Chondrocyte (in vitro differentiated cells): ENCODE measurements around the gene CDK5. TPM values are rescaled to one million over a fixed set of nuclear protein-coding genes. Genes with fewer than 3 reads are reported as not detected.

Experiments used
- DNase-seq: peaks from one replicate; pipeline ENCODE4 v3.0.0; 2021; ENCODE audit warnings: mixed read lengths, low spot score
- H3K27ac Mint-ChIP-seq: one replicate; pipeline ENCODE4 v1.8.0; 2021; ENCODE audit warnings: mild to moderate bottlenecking, moderate library complexity, mixed read lengths; ENCODE audit not compliant: unreplicated experiment
- H3K27me3 Mint-ChIP-seq: 2 replicates; pipeline ENCODE4 v1.8.0; 2021; ENCODE audit warnings: low read depth, mixed read lengths
- H3K36me3 Mint-ChIP-seq: 2 replicates; pipeline ENCODE4 v1.8.0; 2021; ENCODE audit warnings: low read depth, mixed read lengths
- H3K4me1 Mint-ChIP-seq: 2 replicates; pipeline ENCODE4 v1.8.0; 2021; ENCODE audit warnings: low read depth, mild to moderate bottlenecking, mixed read lengths
- H3K4me3 Mint-ChIP-seq: one replicate; pipeline ENCODE4 v1.8.0; 2021; ENCODE audit warnings: mild to moderate bottlenecking, moderate library complexity, mixed read lengths; ENCODE audit not compliant: unreplicated experiment
- H3K9me3 Mint-ChIP-seq: 2 replicates; pipeline ENCODE4 v1.8.0; 2021; ENCODE audit warnings: low read depth, mixed read lengths
- CTCF ChIP-seq: fragments of 200-600 bp; sonication (generic); IDR thresholded peaks from 2 replicates; pipeline ENCODE4 v1.5.0; 2021; ENCODE audit warnings: antibody characterized with exemption, mild to moderate bottlenecking, moderate library complexity
- total RNA-seq: library from RNA; stranded (reverse); gene quantifications from 3 replicates; pipeline ENCODE4 v1.2.1, GENCODE V29; 2021

Gene CDK5
- total RNA-seq, 1 donor from 2014 or later: 24.0 TPM

DNA sequence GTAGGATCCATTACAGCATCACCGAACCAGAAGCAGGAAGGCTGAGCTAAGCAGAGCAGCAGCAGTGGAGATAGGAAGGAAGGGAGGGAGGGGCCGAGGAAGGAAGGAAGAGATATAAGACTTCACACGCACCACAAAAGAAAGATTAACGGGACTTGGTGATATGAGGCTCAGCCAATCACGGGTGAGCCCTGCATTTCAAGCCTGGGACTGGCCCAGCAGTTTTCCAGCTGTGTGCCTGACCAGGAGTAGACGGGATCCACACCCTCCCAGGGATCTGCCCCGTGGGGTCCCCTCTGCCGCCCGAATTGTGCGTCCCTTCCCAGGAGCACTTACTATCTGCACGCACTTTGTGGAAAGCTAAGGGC lies 49.6 kb downstream of the CDK5 start:
- Mint-ChIP-seq H3K36me3 (no peaks in the 10 kb centered on the region), H3K27me3 (peaks cover 23% of the 10 kb centered on the region), H3K9me3 (no peaks in the 10 kb centered on the region), H3K4me3 (no peak overlapping the region), H3K27ac (no peak overlapping the region), H3K4me1 (peaks cover 21% of the 10 kb centered on the region)
- no peak for DNase-seq
- TF ChIP-seq CTCF: no peak

DNA sequence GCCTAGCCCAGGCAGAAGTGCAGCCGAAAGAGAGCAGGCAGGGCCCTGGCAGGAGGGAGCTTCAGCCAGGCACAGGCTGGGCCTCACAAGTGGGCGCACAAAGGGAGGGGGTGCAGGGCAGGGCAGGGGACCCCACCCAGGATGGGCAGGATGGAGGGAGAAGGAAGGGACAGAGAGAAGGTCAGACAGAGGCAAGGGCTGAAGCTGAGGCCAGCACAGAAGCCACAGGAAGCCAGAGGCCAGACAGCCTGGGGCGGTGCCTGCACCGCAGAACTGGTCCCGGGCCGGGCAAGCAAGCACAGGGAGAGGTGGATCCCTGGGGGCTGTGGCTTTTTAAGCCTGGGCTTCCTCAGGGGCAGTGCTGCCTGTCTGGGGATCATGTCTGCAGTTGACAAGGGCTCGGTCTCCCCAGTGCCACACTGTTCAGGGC lies 50.2 kb downstream of the CDK5 start:
- DNase-seq: no peak
- H3K36me3 Mint-ChIP-seq: no peaks in the 10 kb centered on the region
- no peak for TF ChIP-seq CTCF
- H3K27me3 Mint-ChIP-seq: peaks cover 20% of the 10 kb centered on the region
- no peaks in the 10 kb centered on the region for H3K9me3 Mint-ChIP-seq
- H3K27ac Mint-ChIP-seq: no peak overlapping the region
- H3K4me1 Mint-ChIP-seq: peaks cover 17% of the 10 kb centered on the region
- no peak overlapping the region for H3K4me3 Mint-ChIP-seq

GRCh38 chr7:151006590-151007300 lies 51.0 kb downstream of the CDK5 start:
- no peaks in the 10 kb centered on the region for H3K36me3 Mint-ChIP-seq
- H3K4me3 Mint-ChIP-seq: no peak overlapping the region
- H3K27me3 Mint-ChIP-seq: peaks cover 14% of the 10 kb centered on the region
- TF ChIP-seq CTCF: no peak
- H3K4me1 Mint-ChIP-seq: peaks cover 14% of the 10 kb centered on the region
- no peak overlapping the region for H3K27ac Mint-ChIP-seq
- H3K9me3 Mint-ChIP-seq: no peaks in the 10 kb centered on the region
- DNase-seq: no peak

GRCh38 chr7:151005566-151005965 lies 52.1 kb downstream of the CDK5 start:
- Mint-ChIP-seq H3K27ac (no peak overlapping the region), H3K4me3 (no peak overlapping the region)
- no peak for TF ChIP-seq CTCF

More at GRCh38 chr7:151005566-151005965, 52.1 kb downstream of the CDK5 start:
- DNase-seq: no peak
- Mint-ChIP-seq H3K9me3 (no peaks in the 10 kb centered on the region), H3K36me3 (no peaks in the 10 kb centered on the region), H3K4me1 (peaks cover 10% of the 10 kb centered on the region), H3K27me3 (peaks cover 12% of the 10 kb centered on the region)

Other genes with a start within 250 kb of the CDK5 start
- gene AOC1, start 205.4 kb downstream of the CDK5 start, total RNA-seq: not detected in 3 replicates
- 0.19 to 0.33 TPM (median 0.30 TPM) in 3 replicates for gene KCNH2, start 79.6 kb downstream of the CDK5 start, total RNA-seq
- gene NOS3, start 66.9 kb downstream of the CDK5 start, total RNA-seq: not detected in 3 replicates
- 1.5 to 1.6 TPM in 2 of 3 replicates, not detected in the other for gene ATG9B, start 33.4 kb downstream of the CDK5 start, total RNA-seq
- 30.2 to 45.7 TPM (median 32.1 TPM) in 3 replicates for gene ABCB8, start 29.4 kb downstream of the CDK5 start, total RNA-seq
- 2.2 to 4.9 TPM (median 2.4 TPM) in 3 replicates for gene ASIC3, start 9.4 kb downstream of the CDK5 start, total RNA-seq
- gene SLC4A2, start 1.7 kb upstream of the CDK5 start, total RNA-seq: 340 to 379 TPM (median 371 TPM) in 3 replicates
- gene FASTK, start 22.9 kb upstream of the CDK5 start, total RNA-seq: 83.8 to 146 TPM (median 94.0 TPM) in 3 replicates
- 31.2 to 43.2 TPM (median 33.2 TPM) in 3 replicates for gene TMUB1, start 25.6 kb upstream of the CDK5 start, total RNA-seq
- gene AGAP3, start 28.6 kb upstream of the CDK5 start, total RNA-seq: 77.8 to 116 TPM (median 91.4 TPM) in 3 replicates
- not detected in 3 replicates for gene GBX1, start 109.8 kb upstream of the CDK5 start, total RNA-seq
- gene ASB10, start 129.4 kb upstream of the CDK5 start, total RNA-seq: not detected in 3 replicates
- gene H2BK1, start 152.6 kb upstream of the CDK5 start, total RNA-seq: not detected in 3 replicates
- 35.8 to 42.2 TPM (median 37.7 TPM) in 3 replicates for gene ABCF2, start 169.3 kb upstream of the CDK5 start, total RNA-seq
- gene CHPF2, start 174.6 kb upstream of the CDK5 start, total RNA-seq: 98.3 to 135 TPM (median 101 TPM) in 3 replicates
- 105 to 125 TPM (median 120 TPM) in 3 replicates for gene SMARCD3, start 190.8 kb upstream of the CDK5 start, total RNA-seq